ENCODE data around the gene USB1.

Gene USB1

DNA sequence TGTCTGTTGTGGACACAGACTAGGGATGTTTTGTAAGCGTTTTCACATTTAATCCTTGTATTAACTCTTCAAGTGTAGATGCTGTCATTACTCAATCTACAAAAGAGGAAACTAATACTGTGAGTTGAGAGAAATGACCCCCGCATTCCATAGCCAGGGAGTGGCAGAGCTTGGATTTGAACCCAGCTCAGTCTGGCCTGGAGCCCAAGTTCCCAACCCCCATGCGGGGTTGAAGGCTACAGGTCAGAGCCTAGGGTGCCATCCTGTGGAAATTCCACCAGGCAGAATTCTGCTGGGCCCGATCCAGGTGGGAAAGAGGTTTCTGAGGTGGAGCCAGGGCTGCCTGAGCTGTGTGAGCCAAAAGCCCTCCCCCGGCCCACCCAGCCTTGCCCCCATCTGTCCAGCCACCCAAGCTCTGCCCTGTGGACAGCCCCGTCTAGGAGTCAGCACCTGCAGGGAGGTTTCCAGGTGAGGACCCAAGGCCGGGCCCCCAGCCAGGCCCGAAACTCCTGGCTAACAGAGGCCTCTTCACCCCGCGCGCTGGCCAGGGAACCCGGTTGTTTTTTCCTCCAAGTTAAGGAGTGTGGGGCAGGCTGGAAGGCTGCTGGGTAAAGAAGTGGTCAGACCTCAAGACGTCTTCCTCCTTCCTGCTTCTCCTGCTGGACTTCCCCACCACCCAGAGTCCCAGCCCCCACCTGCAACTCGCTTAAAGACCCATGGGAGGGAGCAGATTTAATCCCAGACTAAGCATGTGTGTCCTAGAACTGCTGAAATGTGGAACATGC is 30.0 kb downstream of the USB1 start:
- TF ChIP-seq, protein P1, sequence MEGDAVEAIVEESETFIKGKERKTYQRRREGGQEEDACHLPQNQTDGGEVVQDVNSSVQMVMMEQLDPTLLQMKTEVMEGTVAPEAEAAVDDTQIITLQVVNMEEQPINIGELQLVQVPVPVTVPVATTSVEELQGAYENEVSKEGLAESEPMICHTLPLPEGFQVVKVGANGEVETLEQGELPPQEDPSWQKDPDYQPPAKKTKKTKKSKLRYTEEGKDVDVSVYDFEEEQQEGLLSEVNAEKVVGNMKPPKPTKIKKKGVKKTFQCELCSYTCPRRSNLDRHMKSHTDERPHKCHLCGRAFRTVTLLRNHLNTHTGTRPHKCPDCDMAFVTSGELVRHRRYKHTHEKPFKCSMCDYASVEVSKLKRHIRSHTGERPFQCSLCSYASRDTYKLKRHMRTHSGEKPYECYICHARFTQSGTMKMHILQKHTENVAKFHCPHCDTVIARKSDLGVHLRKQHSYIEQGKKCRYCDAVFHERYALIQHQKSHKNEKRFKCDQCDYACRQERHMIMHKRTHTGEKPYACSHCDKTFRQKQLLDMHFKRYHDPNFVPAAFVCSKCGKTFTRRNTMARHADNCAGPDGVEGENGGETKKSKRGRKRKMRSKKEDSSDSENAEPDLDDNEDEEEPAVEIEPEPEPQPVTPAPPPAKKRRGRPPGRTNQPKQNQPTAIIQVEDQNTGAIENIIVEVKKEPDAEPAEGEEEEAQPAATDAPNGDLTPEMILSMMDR (IDR thresholded peaks at IDR 0.05; ENCODE audit: control insufficient read depth, insufficient read depth, low read depth, low read length, missing control alignments), result no peak
- no peak overlapping the region for H3K4me3 ChIP-seq (ENCODE audit: control insufficient read depth, low read depth, low read length)
- no peak for DNase-seq (ENCODE audit: low read depth)

DNA sequence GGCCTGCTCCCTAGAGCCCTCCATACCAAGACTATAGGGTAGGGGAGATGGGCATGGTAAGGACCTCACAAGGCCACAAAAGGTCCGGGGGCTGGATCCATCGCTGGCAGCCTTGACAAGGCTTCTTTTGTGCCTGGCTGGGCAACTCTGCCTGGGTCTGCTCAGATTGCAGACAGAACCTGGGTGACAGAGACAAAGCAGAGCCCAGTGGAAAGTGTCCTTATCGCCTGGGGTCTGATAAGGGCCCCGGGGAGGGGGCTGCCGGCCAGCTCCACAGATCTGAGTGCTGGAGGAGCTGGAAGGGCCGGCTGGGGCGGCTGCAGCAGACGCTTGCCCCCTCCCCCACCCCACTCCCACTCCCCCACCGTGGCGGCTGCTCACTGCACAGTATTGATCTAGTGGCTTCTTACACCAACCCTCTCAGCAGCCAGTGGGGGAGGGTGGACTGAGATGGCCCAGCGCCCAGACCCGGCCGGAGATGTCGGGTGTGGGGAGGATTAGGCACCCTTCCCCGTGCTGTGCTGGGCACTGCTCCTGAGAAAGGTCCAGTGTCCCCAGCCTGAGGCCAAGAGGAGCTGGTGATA is 31.6 kb downstream of the USB1 start:
- DNase-seq (ENCODE audit: low read depth), result no peak
- H3K4me3 ChIP-seq (ENCODE audit: control insufficient read depth, low read depth, low read length), result no peak overlapping the region
- TF ChIP-seq, protein P1 (IDR thresholded peaks at IDR 0.05; ENCODE audit: control insufficient read depth, insufficient read depth, low read depth, low read length, missing control alignments), result no peak

DNA sequence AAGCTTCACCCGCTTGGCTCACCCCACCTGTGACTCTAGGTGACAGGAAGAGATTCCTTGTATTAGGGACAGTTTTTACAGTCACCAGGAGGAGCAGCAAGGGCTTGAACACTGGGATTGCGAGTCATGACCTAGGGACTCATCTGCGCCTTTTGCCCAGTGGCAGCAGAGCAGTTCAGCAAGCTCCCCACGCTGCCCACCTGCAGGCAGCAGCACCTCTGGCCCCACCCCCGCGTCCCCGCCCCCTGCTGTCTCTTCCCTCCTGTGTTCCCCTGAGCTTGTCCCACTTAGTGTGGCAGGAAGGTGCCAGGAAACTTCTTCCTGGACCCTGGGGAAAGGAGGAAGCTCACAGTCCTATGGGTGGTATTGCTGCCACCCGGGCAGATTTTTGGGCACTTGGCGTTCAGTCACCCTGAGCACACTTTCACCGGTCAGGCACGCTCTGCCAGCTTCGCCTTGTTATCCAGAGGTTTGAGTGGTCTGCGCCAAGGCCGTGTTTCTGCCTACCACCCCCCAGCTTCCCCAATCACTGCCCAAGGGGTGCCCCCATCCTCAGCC is 33.0 kb downstream of the USB1 start:
- TF ChIP-seq, protein P1 (IDR thresholded peaks at IDR 0.05; ENCODE audit: control insufficient read depth, insufficient read depth, low read depth, low read length, missing control alignments), result no peak
- DNase-seq (ENCODE audit: low read depth), result no peak
- H3K4me3 ChIP-seq (ENCODE audit: control insufficient read depth, low read depth, low read length), result no peak overlapping the region

DNA sequence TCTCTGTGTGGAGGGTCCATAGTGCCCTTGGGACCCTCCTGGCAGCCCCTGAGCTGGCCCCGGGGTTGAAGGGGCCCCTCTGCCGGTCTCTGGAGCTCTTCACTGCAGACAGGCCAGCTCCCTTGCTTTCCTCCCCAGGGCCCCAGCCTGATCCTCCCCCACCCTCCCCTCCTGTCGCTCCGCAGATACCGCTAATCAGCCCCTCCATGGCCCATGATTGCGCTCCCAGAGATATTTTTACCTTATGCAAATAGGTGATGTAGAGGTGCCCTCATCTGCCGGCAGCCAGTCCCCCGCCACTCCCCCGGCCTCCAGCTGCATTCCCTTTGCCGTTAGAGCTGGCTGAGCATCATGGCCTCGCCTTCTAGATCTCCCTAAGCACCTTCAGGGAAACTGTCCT is 33.6 kb downstream of the USB1 start:
- no peak overlapping the region for H3K4me3 ChIP-seq (ENCODE audit: control insufficient read depth, low read depth, low read length)
- TF ChIP-seq, protein P1 (IDR thresholded peaks at IDR 0.05; ENCODE audit: control insufficient read depth, insufficient read depth, low read depth, low read length, missing control alignments), result no peak
- DNase-seq (ENCODE audit: low read depth), result no peak

DNA sequence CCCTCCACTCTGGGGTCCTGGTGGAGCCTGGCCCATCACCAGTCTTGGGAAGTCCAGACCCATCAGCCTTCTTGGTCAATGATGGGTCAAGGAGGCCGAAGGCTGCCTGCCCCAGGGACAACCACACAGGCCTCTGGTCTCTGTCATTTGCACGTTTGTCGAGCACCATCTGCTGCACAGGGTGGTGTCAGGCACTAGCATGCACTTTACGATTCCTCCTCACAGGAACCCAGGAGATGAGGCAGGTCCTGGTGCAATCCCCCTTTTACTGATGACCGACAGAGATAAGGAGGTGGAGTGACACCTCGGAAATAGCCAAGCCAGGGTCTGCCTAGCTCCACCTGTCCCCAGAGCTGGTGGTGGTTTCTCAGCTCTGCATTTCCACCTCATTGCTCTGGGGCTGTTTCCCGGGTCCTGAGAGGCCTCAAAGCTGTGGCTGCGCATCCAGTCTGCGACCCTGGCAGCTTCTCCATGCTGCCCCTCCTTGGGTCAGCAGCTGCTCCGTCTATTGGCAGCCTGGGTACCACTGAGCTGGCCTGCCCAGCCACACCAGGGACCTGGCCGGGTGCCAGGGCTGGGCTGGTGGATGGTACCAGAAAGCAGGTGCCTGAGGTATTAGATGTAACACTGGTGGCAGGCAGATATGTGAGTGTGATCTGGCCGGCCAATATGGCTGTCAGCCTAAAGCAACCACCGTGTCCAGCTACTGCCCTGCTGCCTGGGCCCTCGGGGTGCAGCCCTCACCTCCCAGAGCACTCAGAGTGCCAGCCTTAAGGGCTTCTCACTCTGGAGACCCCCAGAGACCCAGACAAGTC is 34.4 kb downstream of the USB1 start:
- no peak for DNase-seq (ENCODE audit: low read depth)
- TF ChIP-seq, protein P1 (IDR thresholded peaks at IDR 0.05; ENCODE audit: control insufficient read depth, insufficient read depth, low read depth, low read length, missing control alignments), result no peak
- no peak overlapping the region for H3K4me3 ChIP-seq (ENCODE audit: control insufficient read depth, low read depth, low read length)

DNA sequence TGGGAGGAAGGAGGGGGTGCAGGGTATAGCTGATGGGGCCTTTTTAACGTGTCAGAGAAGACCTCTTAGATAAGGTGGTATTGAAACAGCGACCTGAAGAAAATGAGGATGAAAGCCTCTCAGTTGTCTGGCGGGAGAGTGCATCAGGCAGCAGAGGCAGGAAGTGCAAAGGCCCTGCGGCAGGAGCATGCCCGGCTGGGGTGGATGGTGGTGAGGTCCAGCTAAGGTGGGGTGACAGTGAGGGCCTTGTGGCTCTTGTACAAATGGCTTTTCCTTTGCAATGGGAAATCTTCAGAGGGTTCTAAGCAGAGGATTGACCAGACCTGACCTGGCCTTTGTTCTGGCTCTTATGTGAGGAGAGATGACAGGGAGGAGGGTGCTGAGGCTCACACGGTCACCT is 35.7 kb downstream of the USB1 start:
- no peak overlapping the region for H3K4me3 ChIP-seq (ENCODE audit: control insufficient read depth, low read depth, low read length)
- DNase-seq (ENCODE audit: low read depth), result no peak
- TF ChIP-seq, protein P1 (IDR thresholded peaks at IDR 0.05; ENCODE audit: control insufficient read depth, insufficient read depth, low read depth, low read length, missing control alignments), result no peak
